Measurements from ENCODE around the gene LIN7C.
A peak's percentile ranks its signal among the peaks of the same experiment; 100 is the strongest.
"Not testable (repeated sequence)": the region's sequence is repeated elsewhere in the genome, so short reads cannot be mapped to it uniquely, and the experiment has no call there.

LIN7C gene

GRCh38 chr11:27506200-27507182 is at the start of gene LIN7C:
Gene LIN7C (minus strand): TSS chr11:27506769. CDS start chr11:27506752, 17 bp downstream.
- peak; percentile 95 for DNase-seq

GRCh38 chr11:27555264-27555663 is 48.7 kb upstream of the LIN7C start:
- no peak for DNase-seq

- no peak for DNase-seq
Observed at GRCh38 chr11:27553186-27553585, 46.6 kb upstream of the LIN7C start.

GRCh38 chr11:27552341-27552740 is 45.8 kb upstream of the LIN7C start:
- no peak for DNase-seq

- no peak for DNase-seq
Observed at GRCh38 chr11:27551127-27551526, 44.6 kb upstream of the LIN7C start.

- no peak for DNase-seq
Observed at GRCh38 chr11:27545946-27546345, 39.4 kb upstream of the LIN7C start.

- DNase-seq, result no peak
Observed at GRCh38 chr11:27545035-27545434, 38.5 kb upstream of the LIN7C start.

- no peak for DNase-seq
Observed at GRCh38 chr11:27541790-27542189, 35.2 kb upstream of the LIN7C start.

GRCh38 chr11:27540051-27540450 is 33.5 kb upstream of the LIN7C start:
- DNase-seq, result no peak

GRCh38 chr11:27535103-27535502 is 28.5 kb upstream of the LIN7C start:
- no peak for DNase-seq

GRCh38 chr11:27532652-27533325 is 26.2 kb upstream of the LIN7C start:
- no peak for DNase-seq

- DNase-seq, result no peak
Observed at GRCh38 chr11:27528712-27529111, 22.1 kb upstream of the LIN7C start.

- no peak for DNase-seq
Observed at GRCh38 chr11:27526535-27526934, 20.0 kb upstream of the LIN7C start.

- DNase-seq, result no peak
Observed at GRCh38 chr11:27525824-27526516, 19.4 kb upstream of the LIN7C start.

GRCh38 chr11:27524155-27524554 is 17.6 kb upstream of the LIN7C start:
- no peak for DNase-seq

GRCh38 chr11:27520226-27520625 is 13.7 kb upstream of the LIN7C start:
- no peak for DNase-seq

GRCh38 chr11:27518518-27518917 is 11.9 kb upstream of the LIN7C start:
- no peak for DNase-seq

- DNase-seq, result not testable (repeated sequence)
Observed at GRCh38 chr11:27517490-27517889, 10.9 kb upstream of the LIN7C start.

GRCh38 chr11:27514558-27514957 is 8.0 kb upstream of the LIN7C start:
- DNase-seq, result no peak

GRCh38 chr11:27514076-27514475 is 7.5 kb upstream of the LIN7C start:
- no peak for DNase-seq

- no peak for DNase-seq
Observed at GRCh38 chr11:27513389-27513788, 6.8 kb upstream of the LIN7C start.

GRCh38 chr11:27512238-27512637 is 5.7 kb upstream of the LIN7C start:
- DNase-seq, result no peak

- DNase-seq, result no peak
Observed at GRCh38 chr11:27509908-27510307, 3.3 kb upstream of the LIN7C start.
